EH (cell line): ENCODE results near the gene SCYGR5.
"Not testable (repeated sequence)": the region's sequence is repeated elsewhere in the genome, so short reads cannot be mapped to it uniquely, and the experiment has no call there.

ENCODE experiments used
- DNase-seq: peaks from one replicate; pipeline ENCODE4 v3.0.0-alpha.2; 2015; ENCODE audit warnings: low read depth

Gene SCYGR5

DNA sequence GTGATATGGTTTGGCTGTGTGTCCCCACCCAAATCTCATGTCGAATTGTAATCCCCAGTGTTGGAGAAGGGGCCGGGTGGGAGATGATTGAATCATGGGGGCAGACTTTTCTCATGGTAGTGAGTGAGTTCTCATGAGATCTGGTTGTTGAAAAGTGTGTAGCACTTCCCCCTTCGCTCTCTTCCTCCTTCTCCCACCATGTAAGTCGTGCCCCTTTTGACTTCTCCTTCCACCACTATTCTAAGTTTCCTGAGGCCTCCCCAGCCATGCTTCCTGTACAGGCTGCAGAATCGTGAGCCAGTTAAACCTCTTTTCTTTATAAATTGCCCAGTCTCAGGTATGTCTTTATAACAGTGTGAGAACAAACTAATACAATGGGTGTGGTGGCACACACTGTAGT is 7.0 kb downstream of the SCYGR5 start:
- not testable (repeated sequence) for DNase-seq

DNA sequence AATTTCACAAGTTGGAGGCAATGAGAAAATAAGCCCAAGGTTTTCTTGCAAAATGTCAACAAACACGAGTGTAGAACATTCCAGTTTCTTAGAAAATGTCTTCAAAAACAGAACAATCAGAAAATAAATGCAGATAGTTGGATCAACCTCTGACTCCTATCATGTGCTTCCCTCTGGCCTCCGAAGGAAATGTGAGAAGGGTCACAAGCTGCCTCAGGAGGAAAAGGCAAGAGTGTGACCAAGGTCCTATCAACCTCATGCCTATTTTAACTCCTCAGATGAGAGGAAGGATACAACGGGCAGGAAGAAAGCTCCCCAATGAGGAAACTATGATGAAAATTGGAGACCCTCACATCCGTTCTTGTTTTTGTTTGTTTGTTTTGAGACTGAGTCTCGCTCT is 7.9 kb downstream of the SCYGR5 start:
- DNase-seq: no peak

DNA sequence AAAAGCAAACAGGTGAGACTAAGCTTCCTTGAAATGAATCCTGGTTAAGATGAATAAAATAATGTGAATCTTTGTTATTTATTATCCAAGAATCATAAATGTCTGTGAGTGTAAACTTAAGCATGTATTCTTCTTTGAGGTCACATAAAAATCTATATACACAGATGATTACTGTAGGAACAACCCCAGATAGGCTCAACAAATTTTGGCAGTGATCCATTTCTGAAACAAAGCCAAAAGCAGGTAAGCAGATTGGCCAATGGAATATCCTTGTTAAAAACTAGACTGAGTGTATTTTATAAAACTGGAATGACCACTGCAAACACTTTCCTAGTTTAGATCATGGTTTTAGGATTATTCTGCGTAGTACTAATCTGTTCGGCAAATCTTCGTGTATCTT is 11.3 kb downstream of the SCYGR5 start:
- no peak for DNase-seq

DNA sequence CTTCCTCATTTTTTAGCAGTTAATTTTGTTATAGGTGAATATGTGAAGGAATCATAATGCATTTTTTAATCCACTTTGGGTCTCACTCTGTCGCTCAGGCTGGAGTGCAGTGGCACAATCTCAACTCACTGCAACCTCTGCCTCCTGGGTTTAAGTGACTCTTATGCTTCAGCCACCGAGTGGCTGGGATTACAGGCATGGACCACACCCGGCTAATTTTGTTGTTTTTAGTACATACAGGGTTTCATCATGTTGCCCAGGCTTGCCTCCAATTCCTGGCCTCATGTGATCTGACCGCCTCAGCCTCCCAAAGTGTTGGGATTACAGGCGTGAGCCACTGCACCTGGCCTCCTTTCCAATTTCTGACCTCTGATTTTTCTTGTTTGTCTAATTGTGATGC is 17.7 kb downstream of the SCYGR5 start:
- no peak for DNase-seq

DNA sequence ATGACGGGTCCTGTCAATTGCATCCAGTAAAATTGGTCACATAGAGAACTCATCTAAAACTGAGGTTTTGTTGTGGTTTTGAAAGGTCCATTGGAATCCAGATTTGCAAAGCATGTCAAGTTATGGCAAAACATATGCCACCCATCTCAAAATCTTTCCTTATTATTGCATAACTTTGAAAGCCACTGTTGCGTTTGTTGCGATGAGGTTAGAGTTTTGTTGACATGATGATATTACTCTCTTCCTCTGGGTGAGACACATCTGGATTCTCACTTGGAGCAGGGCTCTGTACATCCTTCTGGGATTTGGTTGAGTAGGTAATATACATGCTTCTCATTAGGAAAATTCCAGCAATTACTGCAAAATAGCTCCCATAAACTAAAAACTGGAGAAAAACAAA is 20.6 kb downstream of the SCYGR5 start:
- DNase-seq: no peak

DNA sequence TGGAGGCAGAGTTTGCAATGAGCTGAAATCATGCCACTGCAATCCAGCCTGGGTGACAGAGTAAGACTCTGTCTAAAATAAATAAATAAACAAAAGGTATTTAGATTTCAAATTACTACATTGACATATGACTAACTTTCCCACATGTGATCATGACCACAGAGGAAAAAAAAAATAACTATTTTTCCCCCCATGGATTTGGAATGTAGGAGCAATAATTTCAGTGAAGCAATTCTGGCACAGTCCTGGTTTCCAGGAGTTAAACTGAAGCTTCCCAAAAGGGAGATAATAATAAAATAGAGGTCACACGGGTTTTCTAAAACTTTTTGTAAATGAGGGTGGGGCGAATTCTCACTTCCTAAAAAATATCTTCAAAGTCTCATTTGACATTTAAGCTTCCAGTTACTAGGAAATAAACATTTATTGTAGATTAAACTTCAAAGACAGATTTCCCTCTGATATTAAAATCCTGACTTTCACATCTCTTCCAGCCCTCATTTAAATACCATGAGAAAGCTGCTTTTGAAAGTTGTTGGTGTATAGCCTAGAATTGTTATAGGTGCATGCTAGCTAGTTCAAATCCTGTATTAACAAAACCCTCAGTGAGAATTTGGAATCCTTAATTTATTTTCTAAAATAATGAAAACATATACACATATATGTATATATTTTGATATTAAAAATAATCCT is 30.5 kb downstream of the SCYGR5 start:
- peak; percentile 8 for DNase-seq

DNA sequence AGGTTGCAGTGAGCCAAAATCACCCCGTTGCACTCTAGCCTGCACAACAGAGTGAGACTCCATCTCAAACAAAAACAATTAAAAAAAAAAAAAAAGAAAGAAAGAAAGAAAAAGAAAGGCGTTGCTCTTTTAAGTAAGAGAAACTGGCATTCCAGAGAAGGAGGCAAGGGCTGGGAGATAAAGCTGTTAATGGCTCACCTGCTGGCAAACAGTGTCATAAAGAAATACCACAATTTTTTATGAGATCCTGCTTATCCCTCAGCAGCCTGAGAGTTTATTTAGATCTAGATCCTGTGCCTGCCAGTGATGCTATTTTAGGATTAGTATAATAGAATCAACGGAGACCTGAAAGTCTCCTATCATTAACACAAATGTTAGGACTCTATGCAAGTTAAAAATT is 35.0 kb downstream of the SCYGR5 start:
- no peak for DNase-seq

DNA sequence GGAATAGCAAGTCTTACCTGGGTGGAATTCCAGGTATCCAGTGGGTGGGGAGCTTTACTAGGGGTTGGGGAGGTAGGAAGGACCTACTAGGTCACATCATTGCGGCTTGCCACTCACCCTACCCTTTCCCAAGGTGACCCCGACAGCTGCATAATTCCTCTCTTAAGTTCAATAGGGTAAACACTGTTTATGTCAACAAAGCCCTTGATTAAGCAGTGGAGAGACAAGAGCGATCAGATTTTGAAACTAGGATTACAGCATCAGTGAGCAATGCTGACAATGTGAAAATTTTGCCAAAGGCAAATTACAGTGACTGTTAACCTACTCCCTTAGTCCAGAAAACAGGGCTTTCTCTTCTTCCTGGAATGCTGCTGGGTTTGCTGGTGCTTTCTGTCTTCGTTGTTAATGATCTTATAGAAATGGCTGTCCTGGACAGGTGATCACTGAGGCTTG is 36.7 kb downstream of the SCYGR5 start:
- DNase-seq: peak; percentile 61

DNA sequence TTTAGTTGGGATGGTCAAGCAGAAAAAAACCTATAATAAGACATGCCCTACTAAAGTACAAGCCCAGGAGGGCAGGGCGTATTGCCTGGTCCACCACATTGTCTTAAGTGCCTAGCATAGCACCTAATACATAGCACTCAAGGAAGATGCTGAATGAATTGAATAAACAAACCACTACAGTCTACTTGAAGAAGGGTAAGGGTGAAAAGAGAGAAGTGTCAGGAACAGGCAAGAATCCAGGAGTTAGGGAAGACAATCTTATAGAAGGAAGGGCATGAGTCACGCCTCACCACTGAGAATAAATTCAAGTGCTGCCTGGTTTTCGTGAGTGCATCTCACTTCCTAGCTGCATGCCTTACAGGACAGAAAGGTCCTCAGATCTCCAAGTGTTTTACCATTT is 37.4 kb downstream of the SCYGR5 start:
- peak; percentile 50 for DNase-seq

DNA sequence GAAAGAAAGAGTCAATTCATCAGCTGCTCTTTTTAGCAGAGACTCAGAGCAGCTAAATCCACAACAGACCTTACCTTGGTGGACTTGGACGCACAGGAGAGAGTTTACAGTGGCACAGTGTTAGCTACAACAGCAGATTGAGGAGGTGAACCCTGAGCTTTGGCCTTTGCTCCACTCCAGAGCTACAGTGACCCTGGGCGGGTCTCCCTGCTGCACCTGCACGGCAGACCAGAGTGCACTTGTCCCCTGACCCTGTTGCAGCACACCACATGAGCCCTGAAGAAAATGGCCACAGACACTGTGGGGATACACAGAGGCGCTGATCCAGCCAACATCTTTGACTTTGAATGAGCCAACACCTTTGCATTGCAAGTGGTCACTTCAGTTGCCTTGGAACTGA is 40.3 kb downstream of the SCYGR5 start:
- DNase-seq: no peak

DNA sequence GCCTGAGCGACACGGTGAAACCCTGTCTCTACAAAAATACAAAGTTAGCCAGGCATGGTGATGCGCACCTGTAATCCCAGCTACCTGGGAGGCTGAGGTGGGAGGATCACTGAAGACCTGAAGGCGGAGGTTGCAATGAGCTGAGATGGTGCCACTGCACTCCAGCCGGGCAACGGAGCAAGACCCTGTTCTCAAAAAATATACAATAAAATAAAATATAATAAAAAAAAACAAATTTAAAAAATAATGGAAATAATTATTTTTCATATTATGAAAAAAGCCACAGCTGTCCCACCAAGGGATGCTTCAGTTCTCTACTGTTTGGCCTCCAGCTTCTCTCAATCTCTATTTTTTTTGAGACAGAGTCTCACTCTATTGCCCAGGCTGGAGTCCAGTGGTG is 40.8 kb downstream of the SCYGR5 start:
- DNase-seq: no peak

DNA sequence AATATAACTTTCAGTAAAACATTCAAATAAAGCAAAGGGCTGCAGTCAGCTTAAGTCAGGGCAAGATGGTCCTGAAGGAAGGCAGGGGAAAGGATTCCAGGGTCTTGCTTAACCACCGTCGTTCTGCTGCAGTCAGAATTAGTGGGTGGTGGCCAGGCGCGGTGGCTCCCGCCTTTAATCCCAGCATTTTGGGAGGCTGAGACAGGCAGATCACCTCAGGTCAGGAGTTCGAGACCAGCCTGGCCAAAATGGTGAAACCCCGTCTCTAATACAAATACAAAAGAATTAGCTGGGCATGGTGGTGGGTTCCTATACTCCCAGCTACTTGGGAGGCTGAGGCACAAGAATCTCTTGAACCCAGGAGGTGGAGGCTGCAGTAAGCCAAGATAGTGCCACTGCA is 44.4 kb downstream of the SCYGR5 start:
- no peak for DNase-seq

DNA sequence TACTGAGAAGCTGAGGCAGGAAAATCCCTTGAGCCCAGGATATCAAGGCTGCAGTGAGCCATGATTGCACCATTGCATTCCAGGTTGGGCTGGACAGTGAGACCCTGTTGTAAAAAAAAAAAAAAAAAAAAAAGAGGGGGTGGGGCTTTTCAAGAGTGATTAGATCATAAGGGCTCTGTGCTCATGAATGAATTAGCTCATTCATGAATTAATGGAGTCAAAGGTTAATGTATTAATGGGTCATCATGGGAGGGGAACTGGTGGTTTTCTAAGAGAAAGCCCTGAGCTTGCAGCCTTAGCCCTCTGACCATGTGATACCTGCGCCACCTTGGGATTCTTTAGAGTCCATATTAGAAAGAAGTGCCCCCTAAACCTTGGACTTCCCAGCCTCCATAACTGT is 46.7 kb downstream of the SCYGR5 start:
- no peak for DNase-seq

DNA sequence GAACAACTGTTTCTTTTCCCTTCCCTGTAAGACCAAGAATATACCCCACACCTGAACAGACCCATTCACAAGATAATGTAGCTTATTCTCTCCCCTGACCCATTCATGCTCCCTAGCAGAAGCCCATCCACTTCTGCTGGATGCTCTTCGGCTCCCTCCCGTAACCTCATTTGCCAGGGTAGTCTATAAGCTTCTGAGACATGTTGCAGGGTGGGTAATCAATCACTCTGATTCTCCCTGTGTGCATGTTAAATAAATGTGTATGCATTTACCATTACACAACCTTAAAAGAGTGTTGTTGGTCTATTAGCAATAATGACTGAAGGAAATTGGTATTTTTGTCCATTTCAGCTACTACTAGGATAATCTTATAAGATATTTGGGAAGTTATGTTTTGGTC is 49.9 kb downstream of the SCYGR5 start:
- no peak for DNase-seq
